ENCODE measurements around the gene ARHGEF10L.
"Not testable (repeated sequence)": the region's sequence is repeated elsewhere in the genome, so short reads cannot be mapped to it uniquely, and the experiment has no call there.

Gene ARHGEF10L

GRCh38 chr1:17725084-17725719, 185.7 kb downstream of the ARHGEF10L start:
- no peak for DNase-seq

DNA sequence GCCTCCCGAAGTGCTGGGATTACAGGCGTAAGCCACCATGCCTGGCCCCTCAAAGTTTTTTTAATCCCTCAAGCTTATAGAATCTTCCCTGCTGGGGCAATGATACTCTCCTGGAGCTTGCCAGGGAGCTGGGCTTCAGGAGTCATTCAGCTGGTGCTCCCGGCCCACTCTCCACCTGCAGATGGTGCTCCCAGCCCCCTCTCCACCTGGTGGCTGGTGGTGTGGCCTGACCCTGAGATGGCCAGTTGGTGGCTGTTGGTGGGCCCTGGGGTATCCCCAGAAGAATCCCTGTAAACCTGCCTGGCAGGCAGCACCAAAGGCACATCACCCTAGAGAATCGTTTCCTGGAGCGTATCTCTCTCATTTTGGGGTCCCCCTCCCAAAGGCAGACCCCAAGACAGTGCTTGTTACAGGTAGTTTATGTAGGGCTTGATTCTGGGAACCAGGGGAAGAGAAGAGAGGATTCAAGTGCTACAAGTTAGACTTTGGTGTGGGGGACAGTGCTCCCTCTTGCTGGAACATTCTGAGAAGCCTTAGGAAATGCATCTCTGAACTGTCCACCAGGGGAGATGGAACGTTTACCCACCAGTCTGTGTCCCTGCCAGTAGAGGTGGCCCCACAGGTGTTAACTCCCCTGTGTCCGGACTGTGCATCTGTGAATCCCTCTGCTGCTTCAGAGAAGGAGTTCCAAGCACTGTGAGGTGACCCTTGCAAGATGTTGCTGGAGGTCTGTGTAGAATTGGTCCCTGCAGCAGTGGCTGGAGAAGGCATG, 186.5 kb downstream of the ARHGEF10L start:
- no peak for DNase-seq

GRCh38 chr1:17728123-17728712, 188.7 kb downstream of the ARHGEF10L start:
- no peak for DNase-seq

GRCh38 chr1:17729248-17729647, 189.8 kb downstream of the ARHGEF10L start:
- DNase-seq: no peak

- DNase-seq: no peak
These were observed 190.4 kb downstream of the ARHGEF10L start for GRCh38 chr1:17729909-17730308.

- no peak for DNase-seq
These were observed 192.0 kb downstream of the ARHGEF10L start for GRCh38 chr1:17731460-17731859.

DNA sequence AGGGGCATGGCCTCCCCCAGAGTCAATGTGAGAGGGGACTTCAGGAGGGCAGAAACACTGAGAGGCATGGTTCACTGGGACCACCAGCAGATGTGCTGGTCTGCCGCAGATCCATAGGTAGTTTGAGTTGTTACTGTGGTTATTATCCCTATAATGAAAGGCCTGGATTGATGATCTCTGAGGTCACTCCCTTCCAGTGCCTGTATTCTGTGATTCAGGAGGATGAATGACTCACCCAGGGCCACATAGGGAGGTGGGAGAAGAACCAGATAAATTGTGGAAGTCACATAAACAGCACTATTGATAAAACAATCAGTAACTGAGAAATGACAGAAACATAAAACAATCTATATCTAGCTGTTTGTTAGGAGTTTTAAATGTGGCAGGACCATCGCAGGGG, 193.0 kb downstream of the ARHGEF10L start:
- DNase-seq: no peak

DNA sequence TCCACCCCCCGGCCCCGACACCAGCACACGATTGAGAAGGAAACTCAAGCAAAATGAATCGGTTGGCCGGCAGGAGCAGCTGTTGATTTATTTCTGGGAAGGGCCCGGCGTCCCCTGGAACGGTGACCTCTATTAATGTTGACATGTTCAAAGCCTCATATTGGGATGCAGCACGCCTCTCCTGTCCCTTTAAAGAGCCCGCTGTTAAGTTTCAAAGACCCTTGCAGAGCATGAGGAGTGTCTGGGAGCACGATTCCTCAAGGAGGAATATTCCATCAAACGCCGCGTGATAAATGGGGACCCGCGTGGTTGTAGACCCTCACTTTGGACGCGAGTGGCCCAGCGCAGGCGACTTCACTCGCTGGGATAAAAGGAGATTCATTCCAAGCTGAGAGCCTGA, 194.2 kb downstream of the ARHGEF10L start:
- DNase-seq: no peak

DNA sequence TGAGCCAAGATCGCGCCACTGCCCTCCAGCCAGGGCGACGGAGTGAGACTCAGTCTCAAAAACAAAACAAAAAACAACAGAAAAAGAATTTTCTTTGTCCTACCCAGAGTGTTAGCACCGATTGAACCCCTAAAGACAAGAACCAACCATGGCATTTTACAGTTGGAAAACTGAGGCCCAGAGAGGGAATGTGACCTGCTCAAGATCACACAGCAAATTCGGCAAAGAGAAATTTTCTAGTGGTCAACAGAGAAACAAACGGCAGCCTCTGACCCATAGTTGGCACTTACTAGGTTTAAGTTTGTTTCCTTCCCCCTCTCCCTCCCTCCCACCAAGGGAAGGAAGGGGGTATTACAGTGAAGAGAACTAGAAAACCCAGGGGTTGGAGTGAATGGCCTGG, 195.1 kb downstream of the ARHGEF10L start:
- DNase-seq: no peak

- DNase-seq: no peak
These were observed 195.8 kb downstream of the ARHGEF10L start for GRCh38 chr1:17735348-17735747.

- DNase-seq: no peak
These were observed 196.3 kb downstream of the ARHGEF10L start for GRCh38 chr1:17735793-17736192.

GRCh38 chr1:17736625-17737024, 197.1 kb downstream of the ARHGEF10L start:
- DNase-seq: no peak

DNA sequence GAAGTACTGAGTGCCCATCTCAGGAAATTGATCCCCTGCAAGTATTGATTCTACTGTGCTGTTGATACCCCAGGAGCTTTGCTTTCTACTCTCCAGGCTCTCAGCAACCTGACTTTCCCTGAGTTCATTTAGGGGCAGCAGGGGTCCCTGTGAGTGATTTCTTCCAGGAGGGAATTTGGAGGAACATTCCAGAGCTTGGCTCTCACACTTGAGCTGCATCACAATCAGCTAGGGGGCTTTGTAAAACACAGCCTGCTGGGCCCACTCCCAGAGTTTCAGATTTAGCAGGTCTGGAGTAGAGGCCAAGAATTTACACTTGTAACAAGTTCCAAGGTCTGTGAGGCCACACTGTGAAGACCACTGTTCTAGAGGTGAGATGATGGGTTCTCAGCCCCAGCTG, 199.6 kb downstream of the ARHGEF10L start:
- DNase-seq: no peak

- no peak for DNase-seq
These were observed 201.6 kb downstream of the ARHGEF10L start for GRCh38 chr1:17741052-17741451.

DNA sequence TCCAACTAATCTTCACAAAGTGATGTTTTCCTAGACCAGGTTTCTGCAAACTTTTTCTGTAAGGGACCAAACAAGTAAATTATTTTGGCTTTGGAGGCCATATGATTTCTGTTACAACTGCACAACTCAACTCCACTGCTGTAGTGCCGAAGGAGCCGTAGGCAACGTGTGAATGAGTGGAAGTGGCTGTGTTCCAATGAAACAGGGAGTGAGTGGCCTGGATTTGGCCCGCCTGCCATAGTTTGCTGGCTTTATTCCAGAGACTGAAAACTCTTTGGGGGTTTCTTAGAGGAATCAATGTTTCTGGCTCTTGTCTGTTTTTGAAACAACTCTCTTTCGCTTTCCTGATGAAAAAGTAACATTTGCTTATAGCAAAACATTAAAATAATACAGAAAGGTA, 203.1 kb downstream of the ARHGEF10L start:
- DNase-seq: no peak

- DNase-seq: no peak
These were observed 203.6 kb downstream of the ARHGEF10L start for GRCh38 chr1:17743008-17743647.

DNA sequence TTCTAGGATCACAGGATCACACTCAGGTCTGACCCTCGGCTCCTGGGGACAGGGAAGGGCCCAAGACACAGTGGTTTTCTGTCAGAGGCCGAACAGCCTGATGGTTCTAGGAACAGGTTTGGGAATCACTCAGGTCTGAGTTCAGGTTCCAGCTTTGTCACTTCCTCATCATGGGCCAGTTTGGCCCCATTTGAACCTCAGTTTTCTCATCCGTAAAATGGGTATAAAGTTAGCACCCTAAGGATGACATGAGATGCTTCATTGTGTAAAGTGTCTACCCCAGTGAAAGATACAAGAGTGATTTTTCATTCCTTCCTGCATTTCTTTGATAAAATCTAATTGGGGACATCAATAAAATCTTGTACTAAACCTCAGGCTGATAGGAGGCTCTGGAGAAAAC, 204.4 kb downstream of the ARHGEF10L start:
- no peak for DNase-seq

DNA sequence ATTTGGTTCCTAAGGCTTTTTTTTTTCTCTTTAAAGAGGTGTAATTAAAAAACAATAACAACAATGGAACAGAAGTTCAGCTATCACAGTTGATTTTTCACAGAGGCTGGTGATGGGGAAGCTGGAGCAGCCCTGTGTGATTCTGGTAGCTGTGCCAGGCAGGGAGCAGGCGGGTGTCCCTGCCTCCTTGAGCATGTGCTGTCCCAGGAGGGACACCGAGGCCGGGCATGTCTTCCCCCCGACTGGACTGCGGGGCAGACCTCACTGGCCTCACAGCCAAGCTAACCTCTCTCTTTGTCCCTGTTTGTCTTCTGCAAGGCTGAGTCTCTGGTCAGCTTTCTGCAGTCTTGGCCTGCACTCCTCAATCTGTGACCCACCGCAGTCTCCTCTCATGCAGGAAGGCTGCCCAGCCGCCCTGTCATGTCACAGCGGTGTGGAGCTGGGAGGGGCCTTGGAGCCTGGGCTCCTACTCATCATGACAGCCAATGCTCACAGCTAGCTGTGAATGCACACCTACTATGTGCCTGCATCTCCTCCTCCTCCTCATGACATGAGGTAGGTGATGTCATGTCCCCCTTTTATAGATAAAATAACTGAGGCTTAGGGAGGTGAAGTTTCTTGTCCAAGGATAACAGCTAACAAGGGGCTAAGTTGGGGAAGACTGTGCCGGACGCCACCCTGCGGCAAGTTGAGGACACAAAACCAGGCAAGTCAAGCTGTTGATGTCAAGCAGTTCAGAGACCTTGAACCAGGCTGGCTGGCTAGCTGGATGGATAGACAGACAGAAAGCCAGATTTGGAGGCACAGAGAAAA, 205.4 kb downstream of the ARHGEF10L start:
- DNase-seq: no peak

DNA sequence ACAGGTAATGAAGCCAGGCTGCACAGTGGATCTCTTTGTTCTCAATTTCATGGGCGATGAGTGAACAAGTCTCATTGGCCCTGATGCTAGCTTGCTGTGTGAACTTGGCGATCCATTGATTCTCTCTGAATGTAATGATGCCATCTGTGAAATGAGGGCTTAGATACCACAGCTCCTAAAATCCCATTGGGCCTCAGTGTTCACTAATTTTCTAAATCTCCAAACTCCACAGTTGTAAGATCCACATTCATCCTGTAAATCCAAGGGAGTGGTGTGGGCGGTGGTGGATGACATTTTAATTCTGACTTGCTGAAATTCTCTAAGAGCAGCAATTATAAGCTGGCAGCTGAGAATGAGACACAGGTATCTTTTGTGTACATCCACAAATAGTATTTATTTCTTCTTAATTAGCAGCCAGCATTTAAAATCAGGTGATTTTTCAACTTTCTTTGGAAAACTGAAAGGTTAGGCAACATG, 206.0 kb downstream of the ARHGEF10L start:
- DNase-seq: no peak

DNA sequence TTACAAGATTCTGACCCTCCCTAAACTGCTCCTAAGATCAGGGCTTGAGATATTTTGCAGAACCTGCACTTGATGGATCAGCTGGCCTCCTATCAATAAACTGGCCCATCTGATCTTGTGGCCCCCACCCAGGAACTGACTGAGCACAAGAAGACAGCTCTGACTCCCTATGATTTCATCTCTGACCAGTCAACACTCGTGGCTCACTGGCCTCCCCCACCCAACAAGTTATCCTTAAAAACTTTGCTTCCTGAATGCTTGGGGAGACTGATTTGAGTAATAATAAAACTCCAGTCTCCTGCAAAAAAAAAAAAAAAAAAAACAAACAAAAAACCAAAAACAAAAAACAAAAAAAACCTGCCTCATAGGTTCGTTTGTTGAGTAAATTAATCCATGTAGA, 206.8 kb downstream of the ARHGEF10L start:
- not testable (repeated sequence) for DNase-seq

GRCh38 chr1:17746920-17747319, 207.4 kb downstream of the ARHGEF10L start:
- no peak for DNase-seq

Data from NCI-H1930 (cell line).